DOHH2 (cell line): ENCODE data around the gene COMMD4.

ENCODE experiments used
- EZH2phosphoT487 ChIP-seq: fragments of 200-600 bp; sonication (generic); IDR thresholded peaks from 2 replicates; pipeline ENCODE4 v1.6.1; 2017; ENCODE audit warnings: borderline replicate concordance, mild to moderate bottlenecking, antibody characterized with exemption, low read length, moderate library complexity, mixed read lengths
- TF ChIP-seq, protein P1 (sequence below): fragments of 200-600 bp; sonication (generic); IDR thresholded peaks from one replicate; pipeline ENCODE4 v1.5.1; 2014; ENCODE audit warnings: antibody characterized with exemption, mild to moderate bottlenecking, low read depth, low read length; ENCODE audit not compliant: poor library complexity, severe bottlenecking

DNA sequence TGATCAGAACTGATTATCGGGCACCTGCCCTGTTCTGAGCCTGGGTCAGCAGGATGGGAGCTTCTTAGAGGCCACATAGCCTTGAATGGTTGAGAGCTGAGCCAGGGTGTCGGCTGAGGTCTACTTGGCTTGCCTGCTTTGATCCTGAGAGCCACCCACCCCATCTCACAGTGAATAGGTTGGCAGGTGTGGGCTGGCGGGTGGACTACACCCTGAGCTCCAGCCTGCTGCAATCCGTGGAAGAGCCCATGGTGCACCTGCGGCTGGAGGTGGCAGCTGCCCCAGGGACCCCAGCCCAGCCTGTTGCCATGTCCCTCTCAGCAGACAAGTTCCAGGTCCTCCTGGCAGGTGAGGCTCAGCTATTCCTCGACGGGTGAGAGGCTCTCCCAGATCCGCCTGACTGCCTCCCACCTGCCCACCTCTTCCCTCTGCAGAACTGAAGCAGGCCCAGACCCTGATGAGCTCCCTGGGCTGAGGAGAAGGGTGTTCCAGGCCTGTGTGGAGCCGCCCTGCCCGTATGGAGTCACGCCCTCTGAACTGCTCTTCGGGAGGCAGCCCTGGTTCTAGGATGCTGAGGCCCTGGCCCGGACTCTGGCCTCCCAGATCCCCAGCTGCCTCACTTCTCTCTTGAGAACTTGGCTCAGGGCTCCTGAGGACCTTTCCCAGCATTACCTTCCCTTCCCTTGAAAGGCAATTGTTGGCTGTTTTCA lies 3.8 kb downstream of the COMMD4 start:
- TF ChIP-seq, protein P1, sequence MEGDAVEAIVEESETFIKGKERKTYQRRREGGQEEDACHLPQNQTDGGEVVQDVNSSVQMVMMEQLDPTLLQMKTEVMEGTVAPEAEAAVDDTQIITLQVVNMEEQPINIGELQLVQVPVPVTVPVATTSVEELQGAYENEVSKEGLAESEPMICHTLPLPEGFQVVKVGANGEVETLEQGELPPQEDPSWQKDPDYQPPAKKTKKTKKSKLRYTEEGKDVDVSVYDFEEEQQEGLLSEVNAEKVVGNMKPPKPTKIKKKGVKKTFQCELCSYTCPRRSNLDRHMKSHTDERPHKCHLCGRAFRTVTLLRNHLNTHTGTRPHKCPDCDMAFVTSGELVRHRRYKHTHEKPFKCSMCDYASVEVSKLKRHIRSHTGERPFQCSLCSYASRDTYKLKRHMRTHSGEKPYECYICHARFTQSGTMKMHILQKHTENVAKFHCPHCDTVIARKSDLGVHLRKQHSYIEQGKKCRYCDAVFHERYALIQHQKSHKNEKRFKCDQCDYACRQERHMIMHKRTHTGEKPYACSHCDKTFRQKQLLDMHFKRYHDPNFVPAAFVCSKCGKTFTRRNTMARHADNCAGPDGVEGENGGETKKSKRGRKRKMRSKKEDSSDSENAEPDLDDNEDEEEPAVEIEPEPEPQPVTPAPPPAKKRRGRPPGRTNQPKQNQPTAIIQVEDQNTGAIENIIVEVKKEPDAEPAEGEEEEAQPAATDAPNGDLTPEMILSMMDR: no peak
- TF ChIP-seq EZH2phosphoT487: no peak
